ENCODE results near the gene CEP120.
"Not testable (repeated sequence)": the region's sequence is repeated elsewhere in the genome, so short reads cannot be mapped to it uniquely, and the experiment has no call there.

CEP120 gene

DNA sequence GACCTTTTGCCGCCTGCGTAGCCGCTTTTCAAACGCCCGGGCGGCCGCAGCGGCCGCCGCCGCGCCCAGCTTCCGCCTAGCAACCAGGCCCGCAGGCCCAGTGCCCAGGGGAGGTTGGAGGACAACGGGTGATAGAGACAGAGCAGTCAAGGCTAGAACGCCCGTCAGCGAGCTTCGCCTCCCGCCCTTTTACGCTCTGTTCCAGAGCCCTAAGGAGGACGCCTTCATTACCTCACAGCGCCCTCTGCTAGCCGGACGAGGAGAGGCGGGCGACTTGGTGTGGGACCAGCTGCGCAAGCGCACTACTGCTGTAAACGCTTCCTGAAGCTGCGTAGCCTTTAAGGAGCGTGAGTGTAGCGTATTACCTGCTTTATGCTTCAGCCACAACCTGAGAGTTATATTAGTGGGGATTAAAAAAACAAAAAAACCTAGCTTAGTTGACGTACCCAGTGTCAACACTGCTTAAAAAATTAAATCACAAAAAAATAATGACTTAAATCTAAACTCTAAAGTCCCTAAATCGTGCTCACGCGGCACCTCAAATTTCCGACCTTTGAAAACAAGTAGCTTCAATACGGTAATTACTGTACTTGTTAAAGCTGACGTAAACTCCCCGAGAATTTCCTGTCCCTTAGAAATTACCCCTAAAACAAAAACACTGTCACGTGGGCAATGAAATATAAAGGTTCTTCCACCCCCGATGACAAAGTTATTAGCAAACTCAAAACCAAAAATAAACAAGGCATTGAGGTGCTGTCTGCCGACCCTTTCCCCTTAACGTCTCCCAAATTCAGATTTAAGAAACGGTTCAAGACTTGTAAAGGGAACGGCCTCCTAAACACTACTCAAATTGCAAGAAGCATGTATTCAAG lies at the start of gene CEP120:
CEP120 (minus strand) TSS at position 126 of the 872 bp plus-strand sequence. CDS start 405 bp downstream, outside the sequence.
- Histone ChIP-seq H3K9me3 (ENCODE audit: severe bottlenecking) (no peaks in the 10 kb centered on the region), H3K4me3 (ENCODE audit: low read depth, low read length) (peak within 1 kb of the TSS; percentile 95), H3K27ac (peak within 1 kb of the TSS; percentile 74), H3K36me3 (no peaks in the 10 kb centered on the region), H3K27me3 (ENCODE audit: insufficient read depth, low read depth, severe bottlenecking) (no peaks in the 10 kb centered on the region)
- peak; percentile 98 for DNase-seq
- TF ChIP-seq, protein P1, sequence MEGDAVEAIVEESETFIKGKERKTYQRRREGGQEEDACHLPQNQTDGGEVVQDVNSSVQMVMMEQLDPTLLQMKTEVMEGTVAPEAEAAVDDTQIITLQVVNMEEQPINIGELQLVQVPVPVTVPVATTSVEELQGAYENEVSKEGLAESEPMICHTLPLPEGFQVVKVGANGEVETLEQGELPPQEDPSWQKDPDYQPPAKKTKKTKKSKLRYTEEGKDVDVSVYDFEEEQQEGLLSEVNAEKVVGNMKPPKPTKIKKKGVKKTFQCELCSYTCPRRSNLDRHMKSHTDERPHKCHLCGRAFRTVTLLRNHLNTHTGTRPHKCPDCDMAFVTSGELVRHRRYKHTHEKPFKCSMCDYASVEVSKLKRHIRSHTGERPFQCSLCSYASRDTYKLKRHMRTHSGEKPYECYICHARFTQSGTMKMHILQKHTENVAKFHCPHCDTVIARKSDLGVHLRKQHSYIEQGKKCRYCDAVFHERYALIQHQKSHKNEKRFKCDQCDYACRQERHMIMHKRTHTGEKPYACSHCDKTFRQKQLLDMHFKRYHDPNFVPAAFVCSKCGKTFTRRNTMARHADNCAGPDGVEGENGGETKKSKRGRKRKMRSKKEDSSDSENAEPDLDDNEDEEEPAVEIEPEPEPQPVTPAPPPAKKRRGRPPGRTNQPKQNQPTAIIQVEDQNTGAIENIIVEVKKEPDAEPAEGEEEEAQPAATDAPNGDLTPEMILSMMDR (IDR thresholded peaks at IDR 0.05; ENCODE audit: low read depth, low read length) = peak; percentile 86

DNA sequence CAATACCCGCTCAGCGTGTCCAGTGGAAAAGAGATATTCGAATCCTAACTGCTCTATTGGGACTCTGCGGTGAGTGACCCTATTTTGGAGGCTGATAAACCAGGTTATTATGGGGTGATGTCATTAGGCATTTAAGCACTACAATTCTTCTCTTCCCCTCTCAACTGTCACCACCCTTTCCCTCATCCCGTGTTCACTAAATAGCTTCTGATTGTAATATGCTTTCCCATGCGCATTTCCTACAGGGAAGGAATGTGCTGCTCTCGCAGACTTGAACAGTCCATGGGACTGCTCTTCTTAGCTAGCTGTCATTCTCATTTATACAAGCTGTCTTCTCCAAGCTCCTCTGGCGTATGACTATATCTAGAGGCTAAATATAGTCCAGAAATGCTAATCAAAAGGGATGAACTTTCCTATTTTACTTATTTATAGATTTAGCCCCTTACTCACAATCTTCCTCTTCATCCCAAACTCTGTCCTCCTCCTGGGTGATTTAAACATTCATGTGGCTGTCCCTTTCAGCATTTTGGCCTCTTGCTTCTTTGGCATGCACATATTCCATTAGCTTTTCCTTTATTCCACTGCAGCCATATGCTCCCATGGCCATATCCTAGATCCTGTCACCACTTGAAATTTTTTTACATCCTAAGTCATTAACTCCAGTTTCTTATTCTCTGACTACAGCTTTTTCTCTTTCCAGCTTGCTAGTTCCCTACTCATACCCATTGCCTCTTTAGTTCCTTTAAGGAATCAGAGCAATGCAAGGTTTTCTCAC lies 49.1 kb upstream of the CEP120 start:
- H3K9me3 ChIP-seq (ENCODE audit: severe bottlenecking) = peaks cover 2% of the 10 kb centered on the region
- H3K36me3 ChIP-seq = no peaks in the 10 kb centered on the region
- H3K27ac ChIP-seq = no peak overlapping the region
- no peak overlapping the region for H3K4me3 ChIP-seq (ENCODE audit: low read depth, low read length)
- no peaks in the 10 kb centered on the region for H3K27me3 ChIP-seq (ENCODE audit: insufficient read depth, low read depth, severe bottlenecking)
- DNase-seq = no peak
- TF ChIP-seq, protein P1 (IDR thresholded peaks at IDR 0.05; ENCODE audit: low read depth, low read length) = no peak

DNA sequence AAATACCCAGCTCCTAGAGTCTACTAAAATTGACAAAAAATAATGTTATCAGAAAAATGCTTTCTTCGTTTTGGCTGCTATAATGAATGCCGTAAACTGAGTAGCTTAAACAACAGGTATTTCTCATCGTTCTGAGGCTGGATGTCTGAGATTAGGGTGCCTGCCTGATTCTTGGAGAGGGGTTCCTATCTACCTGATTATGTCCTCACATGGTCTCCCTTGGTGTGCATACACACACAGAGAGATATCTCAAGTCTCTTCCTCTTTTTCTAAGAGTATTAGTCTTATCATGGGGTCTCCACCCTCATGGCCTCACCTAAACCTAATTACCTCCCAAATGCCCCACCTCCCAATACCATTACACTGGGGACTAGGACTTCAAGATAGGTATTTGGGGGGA lies 48.2 kb upstream of the CEP120 start:
- no peaks in the 10 kb centered on the region for H3K27me3 ChIP-seq (ENCODE audit: insufficient read depth, low read depth, severe bottlenecking)
- DNase-seq = no peak
- H3K27ac ChIP-seq = no peak overlapping the region
- H3K4me3 ChIP-seq (ENCODE audit: low read depth, low read length) = no peak overlapping the region
- TF ChIP-seq, protein P1 (IDR thresholded peaks at IDR 0.05; ENCODE audit: low read depth, low read length) = no peak
- peaks cover 2% of the 10 kb centered on the region for H3K9me3 ChIP-seq (ENCODE audit: severe bottlenecking)
- H3K36me3 ChIP-seq = no peaks in the 10 kb centered on the region

DNA sequence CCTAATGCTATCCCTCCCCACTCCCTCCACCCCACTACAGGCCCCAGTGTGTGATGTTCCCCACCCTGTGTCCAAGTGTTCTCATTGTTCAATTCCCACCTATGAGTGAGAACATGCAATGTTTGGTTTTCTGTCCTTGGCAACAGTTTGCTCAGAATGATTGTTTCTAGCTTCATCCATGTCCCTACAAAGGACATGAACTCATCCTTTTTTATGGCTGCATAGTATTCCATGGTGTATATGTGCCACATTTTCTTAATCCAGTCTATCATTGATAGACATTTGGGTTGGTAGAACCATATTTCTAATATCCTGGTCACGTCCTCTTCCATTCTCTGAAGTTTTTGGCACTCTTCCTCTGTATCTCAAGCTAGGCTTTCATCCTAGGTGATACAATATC lies 43.6 kb upstream of the CEP120 start:
- H3K27me3 ChIP-seq (ENCODE audit: insufficient read depth, low read depth, severe bottlenecking); H3K4me3 ChIP-seq (ENCODE audit: low read depth, low read length); H3K36me3 ChIP-seq; H3K9me3 ChIP-seq (ENCODE audit: severe bottlenecking); DNase-seq; H3K27ac ChIP-seq: not testable (repeated sequence)

DNA sequence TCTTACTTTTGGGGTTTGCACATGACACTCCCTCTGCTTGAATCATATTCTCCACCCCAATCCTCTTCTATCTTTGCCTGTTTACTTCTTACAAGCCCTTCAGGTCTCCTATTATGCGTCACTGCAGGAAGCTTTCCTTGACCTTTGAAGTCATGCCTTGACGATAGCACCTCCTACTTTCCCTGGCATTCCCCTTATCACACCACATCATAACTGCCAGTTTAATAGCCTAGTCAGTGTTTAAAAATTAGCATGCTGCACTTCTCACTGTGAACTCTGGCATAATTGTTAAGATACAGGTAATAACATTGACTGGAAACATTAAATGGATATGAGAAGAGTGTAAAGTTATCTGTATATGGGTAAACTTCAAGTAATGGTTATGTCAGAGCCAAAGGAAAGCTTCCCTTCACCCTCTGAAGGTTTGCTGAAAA lies 37.1 kb upstream of the CEP120 start:
- Histone ChIP-seq H3K27ac (peak overlapping the region; percentile 65), H3K27me3 (ENCODE audit: insufficient read depth, low read depth, severe bottlenecking) (no peaks in the 10 kb centered on the region), H3K4me3 (ENCODE audit: low read depth, low read length) (no peak overlapping the region), H3K9me3 (ENCODE audit: severe bottlenecking) (no peaks in the 10 kb centered on the region), H3K36me3 (no peaks in the 10 kb centered on the region)
- no peak for DNase-seq
- TF ChIP-seq, protein P1 (IDR thresholded peaks at IDR 0.05; ENCODE audit: low read depth, low read length) = no peak

DNA sequence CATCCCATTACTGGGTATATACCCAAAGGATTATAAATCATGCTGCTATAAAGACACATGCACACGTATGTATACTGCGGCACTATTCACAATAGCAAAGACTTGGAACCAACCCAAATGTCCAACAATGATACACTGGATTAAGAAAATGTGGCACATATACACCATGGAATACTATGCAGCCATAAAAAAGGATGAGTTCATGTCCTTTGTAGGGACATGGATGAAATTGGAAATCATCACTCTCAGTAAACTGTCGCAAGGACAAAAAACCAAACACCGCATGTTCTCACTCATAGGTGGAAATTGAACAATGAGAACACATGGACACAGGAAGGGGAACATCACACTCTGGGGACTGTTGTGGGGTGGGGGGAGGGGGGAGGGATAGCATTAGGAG lies 35.8 kb upstream of the CEP120 start:
- H3K36me3 ChIP-seq; H3K9me3 ChIP-seq (ENCODE audit: severe bottlenecking); H3K27ac ChIP-seq; H3K27me3 ChIP-seq (ENCODE audit: insufficient read depth, low read depth, severe bottlenecking); H3K4me3 ChIP-seq (ENCODE audit: low read depth, low read length); DNase-seq: not testable (repeated sequence)

Measured in WERI-Rb-1 (cell line).